Subcutaneous adipose tissue (tissue), 4 donors: ENCODE data around the gene SIPA1. TPM values are rescaled to one million over a fixed set of nuclear protein-coding genes. Genes with fewer than 3 reads are reported as not detected.

ENCODE experiments used
- CTCF ChIP-seq: fragments of 450-650 bp; IDR thresholded peaks from one replicate; pipeline ENCODE4 v1.5.1; 2016; ENCODE audit warnings: low read depth, mild to moderate bottlenecking, control low read depth, antibody characterized with exemption, moderate library complexity
- total RNA-seq, 4 donors: library from RNA; depleted of rRNA; stranded (reverse); fragments of >200 nt; gene quantifications; one replicate each; pipeline ENCODE4 v1.1.0, GENCODE V29; 2016

The SIPA1 gene
- total RNA-seq, 4 donors from 2014 or later: 19.8 to 42.8 (median 22.9) TPM

DNA sequence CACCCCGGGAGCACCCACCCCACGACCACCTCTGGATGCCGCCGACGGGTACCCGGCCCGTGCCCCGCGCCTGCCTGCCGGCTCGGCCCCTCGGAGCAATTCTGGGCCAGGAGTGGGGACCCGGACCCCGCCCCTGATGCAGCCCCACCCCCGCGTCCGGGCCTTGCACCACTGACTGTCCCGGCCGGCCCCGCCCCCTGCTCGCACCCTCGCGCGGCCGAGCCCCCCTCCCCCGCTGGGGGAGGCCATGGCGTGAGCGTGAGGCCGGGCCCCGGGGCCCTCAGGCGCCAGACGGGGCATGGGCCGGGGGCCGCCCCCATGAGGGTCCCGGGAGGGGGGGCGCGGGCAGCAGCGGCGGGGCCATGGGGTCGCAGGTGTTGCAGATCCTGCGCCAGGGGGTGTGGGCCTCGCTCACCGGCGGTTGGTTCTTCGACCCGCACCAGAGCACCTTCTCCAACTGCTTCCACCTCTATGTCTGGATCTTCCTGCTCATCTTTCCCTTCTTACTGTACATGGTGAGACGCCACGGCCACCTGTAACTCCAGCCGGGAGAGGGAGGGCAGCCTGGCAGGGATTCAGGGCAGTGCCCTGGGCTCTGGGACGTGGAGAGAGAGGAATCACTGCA is 21.8 kb upstream of the SIPA1 start:
- TF ChIP-seq CTCF: no peak

DNA sequence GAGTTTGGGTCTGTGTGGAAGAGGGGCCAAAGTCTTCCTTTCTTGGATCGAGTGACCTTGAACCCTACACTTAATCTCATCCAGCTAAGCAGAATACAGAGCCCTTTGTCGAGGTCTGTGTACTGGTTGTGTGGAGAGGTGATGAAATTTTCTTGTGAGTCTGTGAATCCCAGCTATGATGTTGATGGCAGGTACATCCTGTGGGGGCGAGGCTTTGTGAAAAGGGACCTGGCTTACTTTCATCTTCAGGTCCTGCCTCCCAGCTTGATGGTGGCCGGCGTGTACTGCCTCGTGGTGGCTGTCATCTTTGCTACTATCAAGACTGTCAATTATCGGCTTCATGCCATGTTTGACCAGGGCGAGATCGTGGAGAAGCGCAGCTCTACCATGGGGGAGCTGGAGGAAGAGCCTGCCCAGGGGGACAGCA is 21.3 kb upstream of the SIPA1 start:
- no peak for TF ChIP-seq CTCF

- no peak for TF ChIP-seq CTCF
These were observed 20.6 kb upstream of the SIPA1 start for GRCh38 chr11:65617136-65617850.

DNA sequence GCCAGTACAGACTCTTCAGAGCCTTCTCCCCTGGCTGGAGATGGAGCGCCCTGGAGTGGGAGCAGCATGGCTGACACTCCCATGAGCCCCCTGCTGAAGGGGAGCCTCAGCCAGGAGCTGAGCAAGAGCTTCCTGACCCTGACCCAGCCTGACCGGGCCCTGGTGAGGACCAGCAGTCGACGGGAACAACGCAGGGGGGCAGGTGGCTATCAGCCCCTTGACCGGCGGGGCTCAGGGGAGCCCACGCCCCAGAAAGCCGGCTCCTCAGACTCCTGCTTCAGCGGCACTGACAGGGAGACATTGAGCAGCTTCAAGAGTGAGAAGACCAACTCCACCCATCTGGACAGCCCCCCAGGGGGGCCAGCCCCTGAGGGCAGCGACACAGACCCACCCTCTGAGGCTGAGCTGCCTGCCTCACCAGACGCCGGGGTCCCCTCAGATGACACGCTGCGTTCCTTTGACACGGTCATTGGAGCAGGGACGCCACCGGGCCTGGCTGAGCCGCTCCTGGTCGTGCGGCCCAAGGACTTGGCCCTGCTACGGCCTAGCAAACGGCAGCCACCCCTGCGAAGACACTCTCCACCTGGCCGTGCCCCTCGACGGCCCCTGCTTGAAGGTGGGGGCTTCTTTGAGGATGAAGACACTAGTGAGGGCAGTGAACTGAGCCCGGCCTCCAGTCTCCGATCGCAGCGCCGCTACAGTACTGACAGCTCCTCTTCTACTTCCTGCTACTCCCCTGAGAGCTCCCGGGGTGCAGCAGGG is 19.7 kb upstream of the SIPA1 start:
- no peak for TF ChIP-seq CTCF

- no peak for TF ChIP-seq CTCF
These were observed 19.1 kb upstream of the SIPA1 start for GRCh38 chr11:65618763-65619162.

GRCh38 chr11:65619281-65619928 is 18.5 kb upstream of the SIPA1 start:
- no peak for TF ChIP-seq CTCF

- no peak for TF ChIP-seq CTCF
These were observed 17.2 kb upstream of the SIPA1 start for GRCh38 chr11:65620666-65621065.
